ENCODE data around the gene NR4A3.

DNA sequence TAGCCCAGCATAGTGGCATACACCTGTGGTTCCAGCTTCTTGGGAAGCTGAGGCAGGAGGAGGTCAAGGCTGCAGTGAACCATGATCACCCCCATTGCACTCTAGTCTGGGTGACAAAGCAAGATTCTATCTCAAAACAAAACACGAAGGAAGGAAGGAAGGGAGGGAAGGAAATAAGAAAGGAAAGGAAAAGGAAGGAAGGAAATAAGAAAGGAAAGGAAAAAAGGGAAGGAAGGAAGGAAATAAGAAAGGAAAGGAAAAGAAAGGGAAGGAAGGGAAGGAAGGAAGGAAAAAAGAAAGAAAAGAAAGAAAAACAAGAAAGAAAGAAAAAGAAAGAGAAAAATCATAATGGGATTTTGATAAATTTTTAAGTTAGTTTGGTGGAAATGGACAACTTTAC, 81.7 kb downstream of the NR4A3 start:
- TF ChIP-seq, protein P1, sequence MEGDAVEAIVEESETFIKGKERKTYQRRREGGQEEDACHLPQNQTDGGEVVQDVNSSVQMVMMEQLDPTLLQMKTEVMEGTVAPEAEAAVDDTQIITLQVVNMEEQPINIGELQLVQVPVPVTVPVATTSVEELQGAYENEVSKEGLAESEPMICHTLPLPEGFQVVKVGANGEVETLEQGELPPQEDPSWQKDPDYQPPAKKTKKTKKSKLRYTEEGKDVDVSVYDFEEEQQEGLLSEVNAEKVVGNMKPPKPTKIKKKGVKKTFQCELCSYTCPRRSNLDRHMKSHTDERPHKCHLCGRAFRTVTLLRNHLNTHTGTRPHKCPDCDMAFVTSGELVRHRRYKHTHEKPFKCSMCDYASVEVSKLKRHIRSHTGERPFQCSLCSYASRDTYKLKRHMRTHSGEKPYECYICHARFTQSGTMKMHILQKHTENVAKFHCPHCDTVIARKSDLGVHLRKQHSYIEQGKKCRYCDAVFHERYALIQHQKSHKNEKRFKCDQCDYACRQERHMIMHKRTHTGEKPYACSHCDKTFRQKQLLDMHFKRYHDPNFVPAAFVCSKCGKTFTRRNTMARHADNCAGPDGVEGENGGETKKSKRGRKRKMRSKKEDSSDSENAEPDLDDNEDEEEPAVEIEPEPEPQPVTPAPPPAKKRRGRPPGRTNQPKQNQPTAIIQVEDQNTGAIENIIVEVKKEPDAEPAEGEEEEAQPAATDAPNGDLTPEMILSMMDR (IDR thresholded peaks at IDR 0.05; ENCODE audit: poor library complexity): no peak
- TF ChIP-seq EZH2 (IDR thresholded peaks at IDR 0.05; ENCODE audit: borderline replicate concordance): no peak
- TF ChIP-seq EZH2phosphoT487 (IDR thresholded peaks at IDR 0.05; ENCODE audit: low read depth, severe bottlenecking, unreplicated experiment): no peak

Measured in hepatocyte (in vitro differentiated cells).